ENCODE results near the gene TTLL10.
"Not testable (repeated sequence)": the region's sequence is repeated elsewhere in the genome, so short reads cannot be mapped to it uniquely, and the experiment has no call there.

Gene TTLL10

DNA sequence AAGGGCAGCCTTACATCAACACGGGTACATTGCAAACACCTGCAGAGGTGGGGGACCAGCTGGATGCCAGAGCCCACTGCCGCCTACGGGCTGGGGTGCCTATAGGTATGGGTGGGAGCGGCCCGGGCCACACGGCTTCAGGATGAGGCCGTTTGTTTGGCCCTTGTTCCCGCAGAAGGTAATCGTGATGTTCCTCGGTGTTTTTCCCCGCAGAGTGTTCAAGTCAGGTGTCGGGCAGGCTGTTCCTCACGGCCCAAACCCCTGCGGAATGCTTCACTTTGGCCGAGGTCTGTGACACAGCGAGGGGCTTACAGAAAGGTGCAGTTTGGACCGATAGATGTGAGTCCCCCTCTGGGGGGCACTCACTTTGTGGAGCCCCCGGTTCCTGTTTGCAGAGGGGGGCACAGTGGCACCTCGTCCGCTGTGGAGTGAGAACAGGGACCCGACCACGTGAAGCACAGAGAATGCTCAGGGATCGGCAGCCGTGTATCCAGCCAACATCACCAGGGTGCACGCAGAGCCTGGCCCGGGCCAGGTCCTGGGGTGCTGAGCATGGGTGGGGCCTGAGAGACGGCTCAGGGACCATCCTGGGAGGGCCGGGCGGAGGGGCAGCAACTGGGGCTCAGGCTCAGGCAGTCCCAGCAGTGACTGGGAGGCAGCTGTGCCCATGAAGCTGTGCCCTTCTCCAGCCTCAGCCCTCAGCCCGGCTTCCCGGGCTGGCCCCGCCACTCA is 453 bp upstream of the TTLL10 start:
- DNase-seq: no peak

DNA sequence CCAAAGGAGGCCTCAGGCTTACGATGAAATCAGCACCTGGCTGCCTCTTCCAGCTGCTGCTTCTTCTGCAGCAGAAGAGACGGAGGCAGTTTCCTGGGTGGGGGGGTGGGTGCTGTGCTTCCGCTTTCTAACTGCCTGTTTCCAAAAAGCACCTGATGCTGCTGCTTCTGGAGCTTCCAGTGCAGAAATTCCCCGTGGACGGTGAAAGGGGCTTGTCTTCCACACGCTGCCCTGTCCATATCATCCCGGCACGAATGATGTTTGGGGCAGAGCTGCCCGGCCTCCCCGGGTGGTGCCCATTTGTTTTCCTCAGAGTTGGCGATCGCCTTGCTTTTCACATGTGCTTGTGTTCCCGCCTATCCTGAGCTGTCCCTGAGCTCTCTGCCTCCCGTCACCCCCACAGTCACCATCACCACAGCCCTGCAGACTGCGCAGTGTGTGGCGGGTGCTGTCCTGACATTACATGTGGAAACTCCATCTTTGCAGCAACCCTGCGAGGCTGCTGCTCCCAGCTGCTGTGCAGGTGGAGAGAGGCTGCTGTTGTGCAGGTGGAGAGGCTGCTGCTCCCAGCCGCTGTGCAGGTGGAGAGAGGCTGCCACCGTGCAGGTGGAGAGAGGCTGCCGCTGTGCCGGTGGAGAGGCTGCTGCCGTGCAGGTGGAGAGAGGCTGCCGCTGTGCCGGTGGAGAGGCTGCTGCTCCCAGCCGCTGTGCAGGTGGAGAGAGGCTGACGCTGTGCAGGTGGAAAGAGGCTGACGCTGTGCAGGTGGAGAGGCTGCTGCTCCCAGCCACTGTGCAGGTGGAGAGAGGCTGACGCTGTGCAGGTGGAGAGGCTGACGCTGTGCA is 1.8 kb downstream of the TTLL10 start:
- DNase-seq: no peak

DNA sequence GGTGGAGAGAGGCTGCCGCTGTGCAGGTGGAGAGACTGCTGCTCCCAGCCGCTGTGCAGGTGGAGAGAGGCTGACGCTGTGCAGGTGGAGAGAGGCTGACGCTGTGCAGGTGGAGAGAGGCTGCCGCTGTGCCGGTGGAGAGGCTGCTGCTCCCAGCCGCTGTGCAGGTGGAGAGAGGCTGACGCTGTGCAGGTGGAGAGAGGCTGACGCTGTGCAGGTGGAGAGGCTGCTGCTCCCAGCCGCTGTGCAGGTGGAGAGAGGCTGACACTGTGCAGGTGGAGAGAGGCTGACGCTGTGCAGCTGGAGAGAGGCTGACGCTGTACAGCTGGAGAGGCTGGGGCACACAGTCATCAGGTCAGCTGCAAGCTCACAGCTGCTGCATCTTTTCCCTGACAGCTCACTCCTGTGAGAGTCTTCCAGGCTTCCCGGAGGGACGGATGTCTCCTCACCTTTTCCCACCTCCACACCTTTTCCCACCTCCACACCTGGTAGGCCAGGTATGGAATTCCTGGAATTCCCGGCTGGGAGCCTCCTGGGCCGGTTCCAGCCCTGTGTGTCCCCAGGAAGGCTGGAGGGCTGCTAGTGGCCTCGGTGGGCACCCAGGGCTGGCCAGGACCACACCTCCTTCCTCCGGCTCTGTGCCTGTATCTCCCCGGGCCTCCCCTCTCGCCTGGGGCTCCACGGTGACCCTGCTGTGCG is 2.5 kb downstream of the TTLL10 start:
- not testable (repeated sequence) for DNase-seq

DNA sequence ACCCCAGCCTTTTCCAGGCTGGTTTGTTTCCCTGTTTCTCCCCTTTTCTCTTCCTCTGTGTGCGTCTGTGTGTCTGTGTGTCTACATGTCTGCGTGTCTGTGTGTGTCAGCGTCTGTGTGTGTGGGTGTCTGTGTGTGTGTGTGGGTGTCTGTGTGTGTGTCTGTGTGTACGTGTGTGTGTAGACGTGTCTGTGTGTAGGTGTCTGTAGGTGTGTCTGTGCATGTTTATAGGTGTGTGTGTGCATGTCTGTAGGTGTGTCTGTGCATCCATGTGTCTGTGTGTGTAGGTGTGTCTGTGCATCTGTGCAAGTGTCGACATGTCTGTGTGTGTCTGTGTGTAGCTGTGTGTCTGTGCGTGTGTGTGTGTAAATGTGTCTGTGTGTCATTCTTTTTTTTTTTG is 3.3 kb downstream of the TTLL10 start:
- no peak for DNase-seq

DNA sequence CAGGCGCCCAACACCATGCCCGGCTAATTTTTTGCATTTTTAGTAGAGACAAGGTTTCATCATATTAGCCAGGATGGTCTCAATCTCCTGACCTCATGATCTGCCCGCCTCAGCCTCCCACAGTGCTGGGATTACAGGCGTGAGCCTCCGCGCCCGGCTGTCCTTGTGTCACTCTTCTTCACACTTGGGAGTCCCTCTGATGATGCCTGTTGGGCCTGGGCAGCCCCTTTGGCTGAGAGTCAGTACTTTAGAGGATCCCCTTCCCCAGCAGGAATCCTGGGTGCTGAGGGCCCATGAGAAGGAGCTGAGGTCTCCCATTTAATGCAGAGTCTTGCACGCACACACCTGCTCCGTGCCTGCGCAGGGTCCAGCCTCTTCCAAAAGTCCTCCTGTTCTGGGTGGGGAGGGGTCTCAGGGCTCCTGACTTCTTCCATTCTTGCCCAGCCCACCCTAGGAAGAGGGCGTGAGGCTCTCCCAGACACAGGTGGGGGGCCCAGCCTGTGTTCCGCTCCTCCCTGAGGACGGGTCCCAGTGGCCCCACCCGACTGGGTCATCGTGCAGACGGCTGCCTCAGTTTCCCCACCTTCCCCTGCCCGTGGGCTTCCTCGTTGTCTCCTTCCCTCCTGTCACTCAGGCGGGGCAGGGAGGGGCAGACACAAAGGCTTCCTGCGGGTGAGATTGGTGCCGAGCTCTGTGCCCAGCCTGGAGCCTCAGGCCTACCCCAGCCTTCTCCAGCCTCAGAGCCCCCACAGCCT is 3.9 kb downstream of the TTLL10 start:
- DNase-seq: no peak

DNA sequence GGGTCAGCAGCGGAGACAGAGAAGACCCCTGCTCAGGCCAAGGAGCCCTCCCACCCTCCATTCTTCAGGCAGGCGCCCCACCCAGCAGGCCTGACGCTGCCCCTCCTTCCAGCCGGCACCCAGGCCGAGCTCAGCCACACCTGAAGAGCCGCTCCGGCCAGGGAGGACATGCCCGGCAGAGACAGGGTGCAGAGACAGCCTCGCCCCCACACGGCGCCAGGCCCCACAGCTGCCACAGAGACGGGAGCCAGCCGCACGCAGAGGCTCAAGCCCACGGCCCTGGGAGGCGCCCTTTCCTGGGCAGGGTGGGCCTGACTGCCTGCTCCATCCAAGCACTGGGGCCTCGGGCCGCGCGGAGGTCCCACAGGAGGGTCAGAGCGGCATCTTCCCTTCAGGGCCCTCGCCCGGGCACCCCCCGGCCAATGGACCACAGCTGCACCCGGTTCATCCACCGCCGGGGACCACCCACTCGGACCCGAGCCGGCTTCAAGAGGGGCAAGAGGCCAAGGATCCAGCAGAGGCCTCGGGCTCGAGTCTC is 5.2 kb downstream of the TTLL10 start:
- DNase-seq: no peak

DNA sequence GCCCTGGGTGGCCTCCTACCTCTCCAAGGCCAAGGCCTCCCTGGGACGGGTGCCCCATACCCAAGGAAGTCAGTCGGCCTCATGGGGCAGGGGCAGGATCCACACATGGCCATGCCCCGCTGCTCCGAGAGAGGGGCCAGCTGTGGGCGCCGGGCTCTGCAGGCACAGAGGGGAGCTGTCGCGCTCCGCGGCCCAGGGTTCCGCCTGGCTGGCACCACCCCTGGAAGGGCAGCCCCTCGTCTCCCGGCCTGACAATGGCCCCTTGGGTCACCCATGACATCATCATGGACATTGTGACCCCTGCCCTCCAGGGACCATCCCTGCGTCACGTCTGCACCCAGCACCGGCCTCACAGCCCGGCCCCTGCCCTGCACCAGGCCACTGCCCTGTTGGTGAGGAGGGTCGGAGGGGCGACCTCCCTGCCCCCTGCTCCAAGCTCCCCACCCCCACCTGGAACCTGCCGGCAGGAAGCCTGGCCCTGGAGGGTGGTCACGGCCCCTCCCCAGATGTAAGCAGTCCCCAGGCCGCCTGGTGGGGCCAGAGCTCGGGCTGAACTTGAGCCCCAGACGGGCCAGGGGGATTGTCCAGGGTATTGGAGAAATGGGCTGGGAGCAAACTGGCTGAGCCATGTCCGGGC is 5.8 kb downstream of the TTLL10 start:
- no peak for DNase-seq

DNA sequence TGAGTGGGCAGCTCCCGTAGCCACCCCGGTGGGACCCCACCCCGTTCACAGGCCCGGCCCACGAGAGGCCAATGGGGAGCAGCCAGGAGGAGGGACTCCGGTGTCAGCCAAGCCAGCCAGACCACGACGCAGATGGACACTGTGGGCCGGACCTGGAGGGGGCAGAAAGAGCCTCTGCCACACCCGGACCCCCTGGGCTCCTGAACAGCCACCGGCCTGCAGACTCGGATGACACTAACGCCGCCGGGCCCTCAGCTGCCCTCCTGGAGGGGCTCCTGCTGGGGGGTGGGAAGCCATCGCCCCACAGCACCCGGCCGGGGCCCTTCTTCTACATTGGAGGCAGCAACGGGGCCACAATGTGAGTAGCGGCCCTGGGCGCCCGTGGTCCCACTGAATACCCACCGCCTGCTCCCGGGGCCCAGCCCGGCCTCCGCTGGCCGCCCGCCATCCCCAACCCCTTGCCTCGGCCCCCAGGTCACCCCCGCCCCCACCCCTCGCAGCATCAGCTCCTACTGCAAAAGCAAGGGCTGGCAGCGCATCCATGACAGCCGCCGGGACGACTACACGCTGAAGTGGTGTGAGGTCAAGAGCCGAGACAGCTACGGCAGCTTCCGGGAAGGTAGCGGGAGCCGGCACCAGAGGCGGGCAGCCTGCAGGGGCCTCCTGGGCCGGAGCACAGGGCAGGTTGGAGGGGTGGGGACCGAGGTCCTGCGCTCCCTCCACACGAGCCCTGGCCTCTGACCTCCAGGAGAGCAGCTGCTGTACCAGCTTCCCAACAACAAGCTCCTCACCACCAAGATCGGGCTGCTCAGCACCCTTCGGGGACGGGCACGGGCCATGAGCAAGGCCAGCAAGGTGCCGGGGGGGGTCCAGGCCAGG is 6.5 kb downstream of the TTLL10 start:
- DNase-seq: no peak

DNA sequence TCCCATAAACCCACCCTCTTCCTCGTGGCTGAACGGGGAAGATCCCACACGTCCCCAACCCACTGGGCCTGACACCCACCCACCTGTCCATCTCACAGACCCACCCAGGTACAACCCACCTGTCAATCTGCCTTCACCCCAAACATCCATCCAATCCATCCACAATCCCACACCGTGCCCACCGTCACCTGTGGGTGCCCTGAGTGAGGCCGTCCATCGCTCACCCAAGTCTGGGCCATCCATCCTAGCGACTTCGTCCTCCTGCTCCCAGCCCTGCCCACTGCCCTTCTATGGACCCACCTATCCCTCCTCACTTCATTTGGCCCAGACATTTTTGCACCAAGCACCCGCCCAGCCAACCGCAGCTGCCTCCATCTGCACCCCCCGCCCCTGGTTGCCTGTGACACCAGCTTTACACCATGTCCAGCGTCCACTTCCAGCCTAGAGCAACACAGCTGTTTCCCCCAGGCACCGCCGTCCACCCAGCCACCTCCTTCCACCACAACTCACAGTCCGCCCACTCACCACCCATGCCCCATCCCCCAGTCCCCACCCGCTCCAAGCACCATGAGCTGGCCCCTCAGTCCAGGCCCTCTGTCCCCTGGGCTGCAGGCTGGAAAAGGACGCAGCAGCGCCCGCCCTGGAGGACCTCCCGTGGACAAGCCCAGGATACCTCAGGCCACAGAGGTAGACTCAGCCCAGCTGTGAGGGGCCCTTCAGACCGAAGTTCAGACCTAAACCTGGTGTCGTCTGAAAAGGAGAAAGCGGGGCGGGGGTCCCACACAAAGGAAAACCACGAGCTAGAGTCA is 7.7 kb downstream of the TTLL10 start:
- DNase-seq: no peak

DNA sequence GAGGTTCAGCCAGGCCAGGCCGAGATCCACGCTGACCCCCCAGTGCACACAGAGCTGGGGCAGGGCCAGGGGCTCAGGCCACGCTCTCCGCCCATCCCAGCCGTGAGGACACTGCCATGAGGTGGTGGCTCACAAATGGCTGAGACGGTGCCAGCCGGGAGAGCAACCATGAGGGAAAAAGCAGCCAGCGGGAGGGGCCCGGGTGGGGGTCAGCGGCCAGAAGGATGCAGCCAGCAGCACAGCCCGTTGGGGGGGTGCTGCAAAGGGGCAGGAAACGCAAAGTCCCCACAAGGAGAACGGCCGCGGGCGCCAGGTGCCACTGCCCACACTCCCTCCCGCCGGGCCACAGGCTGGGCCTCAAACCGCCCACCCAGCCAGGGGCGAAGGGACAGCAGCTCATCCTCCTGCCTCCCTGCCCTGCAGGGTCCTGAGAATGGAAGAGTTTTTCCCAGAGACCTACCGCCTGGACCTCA is 8.3 kb downstream of the TTLL10 start:
- DNase-seq: no peak

DNA sequence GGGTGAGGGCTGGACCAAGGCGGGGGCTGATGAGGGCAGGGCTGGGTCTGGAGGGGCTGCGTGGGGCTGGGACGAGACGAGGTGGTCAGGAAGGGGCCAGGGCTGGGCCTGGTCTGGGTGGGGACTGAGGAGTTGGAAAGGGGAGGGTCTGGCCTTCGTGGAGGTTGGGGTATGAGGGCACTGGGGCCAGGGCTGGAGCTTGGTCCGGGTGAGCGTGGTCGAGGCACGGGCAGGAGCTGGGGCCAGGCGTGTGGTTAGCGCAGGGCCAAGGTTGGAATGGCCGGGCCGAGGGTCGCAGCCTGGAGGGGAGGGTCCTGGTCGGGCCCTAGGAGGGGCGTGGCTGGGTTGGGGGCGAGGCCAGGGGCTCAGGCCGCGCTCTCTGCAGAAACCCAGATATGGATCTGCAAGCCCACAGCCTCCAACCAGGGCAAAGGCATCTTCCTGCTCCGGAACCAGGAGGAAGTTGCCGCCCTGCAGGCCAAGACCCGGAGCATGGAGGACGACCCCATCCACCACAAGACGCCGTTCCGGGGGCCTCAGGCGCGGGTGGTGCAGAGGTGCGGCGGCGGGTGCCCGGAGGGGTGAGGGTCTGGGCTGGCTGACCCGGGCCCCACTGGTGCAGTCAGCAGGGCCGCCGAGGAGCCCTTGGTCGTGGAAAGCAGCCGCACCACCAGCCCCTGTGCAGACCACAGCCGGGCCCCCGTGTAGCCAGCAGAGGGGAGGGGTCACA is 9.0 kb downstream of the TTLL10 start:
- no peak for DNase-seq

DNA sequence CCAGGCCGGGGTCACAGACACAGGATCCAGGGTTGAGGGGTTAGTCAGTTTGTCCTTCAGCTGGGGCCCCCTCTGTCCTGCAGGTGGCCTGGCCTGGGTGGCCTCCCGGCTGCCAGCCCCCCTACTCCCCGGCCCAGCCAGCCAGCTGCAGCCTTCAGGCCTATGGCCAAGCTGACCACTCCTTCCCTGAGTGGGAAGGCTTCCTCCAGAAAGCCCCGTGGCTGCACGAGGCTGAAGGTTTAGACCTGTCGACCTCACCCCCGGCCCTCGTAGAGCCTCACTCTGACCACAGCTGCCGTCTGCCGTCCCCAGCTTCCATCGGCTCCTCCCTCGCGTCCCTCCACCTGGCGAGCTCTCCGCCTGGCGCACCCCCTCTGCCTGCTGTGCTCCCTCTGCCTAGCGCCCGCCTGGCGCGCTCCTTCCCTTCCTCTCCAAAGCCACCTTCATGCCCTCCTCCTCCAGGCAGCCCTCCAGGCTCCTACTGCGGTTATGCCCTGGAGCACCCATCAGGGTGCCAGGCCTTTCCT is 9.6 kb downstream of the TTLL10 start:
- DNase-seq: no peak

DNA sequence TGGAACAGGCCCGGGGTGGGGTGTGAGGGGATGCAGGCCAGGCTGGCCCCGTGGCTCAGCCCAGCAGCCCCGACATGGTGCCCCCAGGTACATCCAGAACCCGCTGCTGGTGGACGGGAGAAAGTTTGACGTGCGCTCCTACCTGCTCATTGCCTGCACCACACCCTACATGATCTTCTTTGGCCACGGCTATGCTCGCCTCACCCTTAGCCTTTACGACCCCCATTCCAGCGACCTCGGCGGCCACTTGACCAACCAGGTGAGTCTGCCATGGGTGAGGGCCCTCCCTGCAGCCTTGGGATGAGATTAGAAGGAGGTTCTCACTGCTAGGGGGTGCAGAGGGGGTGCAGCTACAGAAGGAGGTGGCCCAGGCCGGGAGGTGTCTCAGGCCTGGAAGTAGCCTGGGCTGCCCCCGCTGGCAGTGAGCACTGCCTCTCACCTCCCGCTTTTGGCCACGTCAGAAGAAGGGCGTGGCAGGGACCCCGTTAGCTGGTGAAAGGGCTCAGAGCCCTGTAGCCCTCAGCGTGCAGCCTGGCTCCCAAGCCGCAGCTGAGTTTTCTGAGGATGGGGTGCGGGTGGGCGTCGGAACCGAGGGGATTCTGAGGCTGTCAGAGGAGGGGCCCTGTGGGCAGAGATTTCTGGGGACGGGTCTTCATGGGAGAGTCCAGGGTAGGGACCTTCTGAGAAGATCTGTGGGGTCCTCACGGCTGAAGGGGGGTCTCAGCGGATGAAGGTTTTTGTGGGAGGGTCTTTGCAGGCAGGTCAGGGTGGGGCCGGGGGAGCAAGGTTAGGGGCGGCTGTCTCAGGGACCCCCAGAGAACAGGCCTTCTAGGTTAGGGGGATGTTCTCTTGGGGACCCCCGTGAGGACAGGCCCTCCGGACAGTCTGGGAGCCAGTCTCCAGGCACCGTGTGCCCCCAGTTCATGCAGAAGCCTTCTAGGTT is 10.4 kb downstream of the TTLL10 start:
- DNase-seq: no peak

DNA sequence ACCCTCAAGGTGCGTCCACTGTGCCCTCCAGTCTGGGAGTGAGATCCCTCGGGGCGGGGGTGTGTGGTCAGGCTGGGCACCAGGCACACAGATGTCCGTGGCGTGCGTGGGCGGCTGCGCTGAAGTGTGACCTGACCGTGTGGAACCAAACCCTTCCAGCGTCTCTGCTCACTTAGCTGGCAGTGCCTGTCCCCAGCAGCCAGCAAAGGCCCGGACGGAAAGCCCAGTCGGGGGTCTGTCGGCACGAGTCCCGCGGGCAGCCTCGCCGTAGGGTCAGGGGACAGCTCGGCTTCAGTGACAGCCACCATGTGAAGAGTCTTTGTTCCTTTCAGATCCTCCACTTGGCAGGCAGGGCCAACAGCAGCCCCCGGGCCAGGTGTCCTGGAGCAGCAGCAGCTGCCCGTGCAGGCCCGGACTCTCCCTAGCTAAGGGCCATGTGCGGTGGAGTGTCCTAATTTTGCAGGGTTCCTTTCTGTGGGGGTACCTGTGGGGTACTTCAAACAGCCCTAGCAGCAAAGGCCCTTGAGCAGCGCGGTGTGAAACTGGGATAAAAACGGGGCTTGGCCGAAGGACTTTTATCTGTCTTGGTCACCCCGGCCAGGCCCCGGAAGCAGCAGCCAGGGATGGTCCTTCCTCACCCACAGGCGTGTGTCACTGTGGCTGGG is 11.6 kb downstream of the TTLL10 start:
- no peak for DNase-seq

DNA sequence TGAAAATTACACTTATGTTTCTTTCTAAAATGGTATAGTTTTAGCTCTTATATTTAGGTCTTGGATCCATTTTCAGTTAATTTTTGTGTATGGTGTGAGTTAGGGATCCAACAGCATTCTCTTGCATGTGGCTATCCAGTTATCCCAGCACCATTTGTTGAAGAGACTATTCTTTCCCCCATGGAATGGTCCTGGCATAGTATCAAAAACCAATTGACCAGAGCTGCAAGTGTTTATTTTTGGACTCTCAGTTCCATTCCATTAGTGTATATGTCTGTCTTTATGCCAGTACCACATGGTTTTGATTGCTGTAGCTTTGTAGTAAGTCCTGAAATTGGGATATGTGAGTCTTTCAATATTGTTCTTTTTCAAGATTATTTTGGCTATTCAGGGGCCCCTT is 14.3 kb downstream of the TTLL10 start:
- DNase-seq: no peak

DNA sequence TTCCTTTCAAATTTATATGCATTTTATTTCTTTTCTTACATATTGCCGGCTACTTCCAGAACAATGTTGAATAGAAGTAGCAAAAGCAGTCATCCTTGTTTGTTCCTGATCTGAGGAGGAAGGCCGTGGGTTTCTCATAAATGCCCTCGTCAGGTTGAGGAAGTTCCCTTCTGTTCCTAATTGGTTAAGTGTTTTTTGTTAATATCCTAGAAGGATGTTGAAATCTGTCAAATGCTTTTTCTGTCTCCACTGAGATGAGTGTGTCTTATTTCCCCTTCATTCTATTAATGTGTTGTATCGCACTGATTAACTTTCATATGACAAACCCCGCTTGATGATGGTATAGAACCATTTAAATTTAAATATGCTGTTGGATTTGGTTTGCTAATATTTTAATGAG is 15.4 kb downstream of the TTLL10 start:
- DNase-seq: no peak

DNA sequence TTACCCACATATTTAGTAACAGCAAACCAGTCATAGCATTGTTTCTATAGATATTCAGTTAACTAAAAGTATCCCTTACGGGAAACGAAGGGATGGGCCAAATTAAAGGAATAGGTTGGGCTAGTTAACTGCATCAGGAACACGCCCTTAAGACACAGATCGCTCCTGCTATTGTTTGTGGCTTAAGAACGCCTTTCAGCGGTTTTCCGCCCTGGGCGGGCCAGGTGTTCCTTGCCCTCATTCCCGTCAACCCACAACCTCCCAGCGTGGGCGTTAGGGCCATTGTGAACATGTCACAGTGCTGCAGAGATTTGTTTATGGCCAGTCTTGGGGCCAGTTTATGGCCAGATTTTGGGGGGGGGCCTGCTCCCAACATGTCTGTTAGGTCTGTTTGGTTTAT is 18.1 kb downstream of the TTLL10 start:
- DNase-seq: no peak

All from CD4-positive, alpha-beta T cell treated with Interferon gamma for 1 hour (primary cell).